K562 (cell line): ENCODE results near the gene MYRFL. TPM values are rescaled to one million over a fixed set of nuclear protein-coding genes. Genes with fewer than 3 reads are reported as not detected.
A peak's percentile ranks its signal among the peaks of the same experiment; 100 is the strongest.

Experiments used
- ATAC-seq: fragments of 200-7000 bp; cut with Tn5 transposase; 3 replicates; pipeline ENCODE4 v1.9.1; 2020; ENCODE audit warnings: moderate library complexity
- BruUV-seq: library from RNA; stranded (reverse); fragments of 400-500 nt; replicated peaks from 2 replicates; lab custom pipeline; 2021; lab: Mats Ljungman, UMichigan
- CTCF ChIA-PET: fragments of 300-600 bp; formaldehyde crosslinking; extraction: SDS; loops from one replicate; lab custom pipeline; 2021; ENCODE audit warnings: low intra/inter-chr PET ratio; lab: Yijun Ruan, JAX
- POLR2A ChIA-PET: fragments of 300-600, 350-650 bp; sonication (Branson Sonifier 250); formaldehyde crosslinking; extraction: SDS; loops from one replicate; lab custom pipeline; 2021; ENCODE audit warnings: antibody characterized with exemption, inconsistent platforms; lab: Yijun Ruan, JAX
- DNase-seq, 4 experiments: peaks; one replicate each; pipeline versions ENCODE4 v3.0.0 to v3.0.0-alpha.2; 2011 to 2018; ENCODE audit warnings: low spot score in 3 of 4, mixed read lengths in 3 of 4; ENCODE audit errors: extremely low read depth in 1 of 4
- FAIRE-seq: peaks from 2 replicates; lab custom pipeline; 2011; peaks lifted over from hg19 to GRCh38; lab: Jason Lieb, UNC
- H2AFZ ChIP-seq: 2 replicates; pipeline ENCODE4 v1.6.0; 2011; ENCODE audit warnings: low read depth, low read length, control low read depth, inconsistent platforms
- H3K27ac ChIP-seq: fragments of 200-600 bp; 3 replicates; pipeline ENCODE4 v1.8.0; 2011; ENCODE audit warnings: low read depth, mild to moderate bottlenecking, control low read depth, inconsistent platforms, low read length, moderate library complexity, mixed read lengths; ENCODE audit errors: extremely low read depth
- H3K27me3 ChIP-seq, 2 experiments: fragments of 300-600 bp in 1 of 2; 2 replicates in 1 of 2; 3 replicates in 1 of 2; pipeline versions ENCODE4 v1.6.0 to v1.8.0; 2011; ENCODE audit warnings: inconsistent platforms in 2 of 2, low read length in 2 of 2, mild to moderate bottlenecking in 1 of 2, mixed read lengths in 1 of 2, moderate library complexity in 1 of 2; ENCODE audit not compliant: control insufficient read depth in 2 of 2, insufficient read depth in 2 of 2
- H3K36me3 ChIP-seq: fragments of 300-600 bp; 3 replicates; pipeline ENCODE4 v1.8.0; 2011; ENCODE audit warnings: mild to moderate bottlenecking, low read length, inconsistent platforms; ENCODE audit not compliant: control insufficient read depth, insufficient read depth
- H3K4me1 ChIP-seq, 2 experiments: fragments of 200-600 bp in 1 of 2; replicated peaks in 1 of 2; 2 replicates in 1 of 2; 3 replicates in 1 of 2; pipeline versions ENCODE4 v1.5.1 to v1.8.0; 2011; ENCODE audit warnings: inconsistent platforms in 2 of 2, low read length in 2 of 2, mild to moderate bottlenecking in 1 of 2, mixed read lengths in 1 of 2, moderate library complexity in 1 of 2; ENCODE audit not compliant: control insufficient read depth in 2 of 2, insufficient read depth in 2 of 2
- H3K4me2 ChIP-seq: 2 replicates; pipeline ENCODE4 v1.6.1; 2011; ENCODE audit warnings: low read length, control low read depth, inconsistent platforms, mixed read lengths; ENCODE audit not compliant: insufficient read depth
- H3K4me3 ChIP-seq: fragments of 200-600 bp; sonication (generic), shearing (Covaris generic); 2 replicates; pipeline ENCODE4 v1.5.1; 2016; ENCODE audit warnings: control low read depth, inconsistent platforms
- H3K79me2 ChIP-seq: fragments of 200-600 bp; 3 replicates; pipeline ENCODE4 v1.8.0; 2011; ENCODE audit warnings: low read length, inconsistent platforms; ENCODE audit not compliant: control insufficient read depth, insufficient read depth
- H3K9ac ChIP-seq, 2 experiments: 2 replicates each; pipeline versions ENCODE4 v1.6.0 to v1.6.1; 2011; ENCODE audit warnings: low read depth in 2 of 2, low read length in 2 of 2, control low read depth in 1 of 2, inconsistent platforms in 1 of 2, mild to moderate bottlenecking in 1 of 2, mixed read lengths in 1 of 2; ENCODE audit not compliant: insufficient read depth in 1 of 2
- H3K9me1 ChIP-seq: one replicate; pipeline ENCODE4 v1.6.0; 2011; ENCODE audit warnings: inconsistent platforms, mild to moderate bottlenecking, low read length, moderate library complexity; ENCODE audit not compliant: control insufficient read depth, insufficient read depth
- H3K9me3 ChIP-seq: replicated peaks from 2 replicates; pipeline ENCODE4 v1.5.1; 2011; ENCODE audit warnings: low read depth, low read length, inconsistent platforms; ENCODE audit not compliant: control insufficient read depth, insufficient read depth
- H4K20me1 ChIP-seq: replicated peaks from 2 replicates; pipeline ENCODE4 v1.6.1; 2011; ENCODE audit warnings: low read length, inconsistent platforms, mixed read lengths; ENCODE audit not compliant: control insufficient read depth, insufficient read depth
- RAD21 ChIP-seq, 2 experiments: fragments of 250-450 bp in 1 of 2; fragments of 450-650 bp in 1 of 2; sonication (Bioruptor Pico) in 1 of 2; formaldehyde crosslinking in 1 of 2; IDR thresholded peaks in 1 of 2; conservative IDR thresholded peaks in 1 of 2; 2 replicates each; pipeline versions ENCODE4 v1.4.0 to v1.8.0; 2020 to 2022; ENCODE audit warnings: mild to moderate bottlenecking in 2 of 2, moderate library complexity in 1 of 2
- RFX1 ChIP-seq: fragments of 450-650 bp; IDR thresholded peaks from 2 replicates; pipeline ENCODE4 v1.6.1; 2016; ENCODE audit warnings: mild to moderate bottlenecking, moderate library complexity
- SLC30A9 ChIP-seq: fragments of 250-450 bp; sonication (Bioruptor Pico); IDR thresholded peaks from 2 replicates; pipeline ENCODE4 v1.8.0; 2022; ENCODE audit warnings: mild to moderate bottlenecking, moderate library complexity
- SMC3 ChIP-seq: conservative IDR thresholded peaks from 2 replicates; pipeline ENCODE4 v1.6.1; 2011; ENCODE audit warnings: low read depth, low read length, improper control_type of control experiment; ENCODE audit not compliant: insufficient read depth
- WGBS: fragments of 100-300 bp; shearing (Covaris generic); methylation state at CpG from one replicate; pipeline ENCODE4 v1.1.6; 2016; ENCODE audit warnings: low coverage, mixed read lengths; ENCODE audit not compliant: insufficient coverage; ENCODE audit errors: missing lambda C conversion rate; 5-methylcytosine and 5-hydroxymethylcytosine counted together
- in situ Hi-C: fragments of 300-500 bp; cut with MboI; formaldehyde crosslinking; loops from 4 replicates; pipeline ENCODE4 v1.15.0; 2018; ENCODE audit warnings: inconsistent platforms, mixed read lengths
- intact Hi-C: fragments of 100-400 bp; cut with micrococcal nuclease; formaldehyde crosslinking; loops from 2 replicates; pipeline ENCODE4 v1.14.2; 2022
- polyA plus RNA-seq, 8 experiments: library from polyadenylated mRNA; depleted of rRNA in 4 of 8; stranded (reverse) in 5 of 8; unstranded in 3 of 8; fragments of >200 nt; fragmentation: Nextera tagmentation in 2 of 8; fragmentation: Illumina TruSeq in 1 of 8; extraction: Ambion mirVana in 2 of 8; extraction: Trizol in 1 of 8; gene quantifications; 2 replicates each; pipeline versions ENCODE4 v1.2.1 to v1.2.3, GENCODE V29; 2011 to 2014; ENCODE audit warnings: inconsistent platforms in 1 of 8, missing spikeins in 1 of 8
- total RNA-seq, 7 experiments: library from RNA; depleted of rRNA in 6 of 7; stranded (reverse); fragments of >200 nt in 6 of 7; fragmentation: Illumina TruSeq in 2 of 7; extraction: Trizol in 2 of 7; gene quantifications; 2 replicates each; pipeline versions ENCODE4 v1.2.1 to v1.2.3, GENCODE V29; 2011 to 2021; ENCODE audit warnings: low replicate concordance in 1 of 7
- TF ChIP-seq, protein P1 (sequence below), 3 experiments: IDR thresholded peaks in 2 of 3; conservative IDR thresholded peaks in 1 of 3; 2 replicates each; pipeline ENCODE4 v1.5.1; 2011 to 2012; ENCODE audit warnings: low read length in 3 of 3, mild to moderate bottlenecking in 3 of 3, control low read depth in 2 of 3, improper control_type of control experiment in 1 of 3, inconsistent platforms in 1 of 3, low read depth in 1 of 3, mixed read lengths in 1 of 3, moderate library complexity in 1 of 3; ENCODE audit not compliant: insufficient read depth in 2 of 3
- TF ChIP-seq, protein P2 (sequence below): fragments of 450-650 bp; IDR thresholded peaks from 2 replicates; pipeline ENCODE4 v1.6.1; 2016

The MYRFL gene
- total and polyA plus RNA-seq, 9 of the 15 experiments (the other 6 are each of a cell fraction or from before 2014, with no cell fraction given): not detected

DNA sequence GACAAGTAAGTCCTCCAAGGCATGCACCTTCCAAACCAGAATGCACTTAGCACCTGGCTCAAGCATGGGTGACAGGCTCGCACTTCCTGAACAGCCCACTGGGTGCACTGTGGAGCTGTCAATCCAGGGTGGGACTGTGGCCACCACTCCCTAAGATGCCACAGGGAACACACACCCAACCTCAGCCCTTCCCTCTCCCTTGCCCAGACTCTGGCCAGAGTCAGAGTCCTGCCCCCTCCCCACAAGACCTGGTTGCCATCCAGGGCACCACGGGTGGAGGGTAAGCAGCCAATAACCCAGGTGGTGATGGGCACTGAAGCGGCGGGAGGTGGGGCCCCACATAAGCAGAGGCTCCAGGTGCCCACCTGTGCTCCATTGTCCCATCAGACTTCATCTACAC, 160.6 kb downstream of the MYRFL start:
- H2AFZ ChIP-seq: no peak overlapping the region
- FAIRE-seq (peak; percentile 74), ATAC-seq (peak; percentile 95), DNase-seq (peak; percentile 32 to 51 (median 32))
- 60% methylated on average over 4 of the region's 4 CpGs for WGBS
- in situ Hi-C loops (no loop called here), intact Hi-C loops (no loop called here)
- ChIA-PET CTCF (no interaction called here), POLR2A (no interaction called here)
- H3K4me2 ChIP-seq: no peak overlapping the region
- H4K20me1 ChIP-seq: no peaks in the 10 kb centered on the region
- no peak overlapping the region for H3K27ac ChIP-seq
- no peaks in the 10 kb centered on the region; a peak in 1 of 5 replicates for H3K4me1 ChIP-seq
- no peaks in the 10 kb centered on the region for H3K27me3 ChIP-seq
- TF ChIP-seq SLC30A9 (CRISPR knock-in tag) (no peak), RAD21 (CRISPR knock-in tag; conservative IDR thresholded peaks at IDR 0.05 in 1 of 2, IDR thresholded peaks at IDR 0.05 in 1 of 2) (peak in 1 of 2 experiments; percentile 55; a peak in 2 of 4 replicates), RFX1 (no peak), SMC3 (peak; percentile 42)
- TF ChIP-seq, protein P1, sequence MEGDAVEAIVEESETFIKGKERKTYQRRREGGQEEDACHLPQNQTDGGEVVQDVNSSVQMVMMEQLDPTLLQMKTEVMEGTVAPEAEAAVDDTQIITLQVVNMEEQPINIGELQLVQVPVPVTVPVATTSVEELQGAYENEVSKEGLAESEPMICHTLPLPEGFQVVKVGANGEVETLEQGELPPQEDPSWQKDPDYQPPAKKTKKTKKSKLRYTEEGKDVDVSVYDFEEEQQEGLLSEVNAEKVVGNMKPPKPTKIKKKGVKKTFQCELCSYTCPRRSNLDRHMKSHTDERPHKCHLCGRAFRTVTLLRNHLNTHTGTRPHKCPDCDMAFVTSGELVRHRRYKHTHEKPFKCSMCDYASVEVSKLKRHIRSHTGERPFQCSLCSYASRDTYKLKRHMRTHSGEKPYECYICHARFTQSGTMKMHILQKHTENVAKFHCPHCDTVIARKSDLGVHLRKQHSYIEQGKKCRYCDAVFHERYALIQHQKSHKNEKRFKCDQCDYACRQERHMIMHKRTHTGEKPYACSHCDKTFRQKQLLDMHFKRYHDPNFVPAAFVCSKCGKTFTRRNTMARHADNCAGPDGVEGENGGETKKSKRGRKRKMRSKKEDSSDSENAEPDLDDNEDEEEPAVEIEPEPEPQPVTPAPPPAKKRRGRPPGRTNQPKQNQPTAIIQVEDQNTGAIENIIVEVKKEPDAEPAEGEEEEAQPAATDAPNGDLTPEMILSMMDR (IDR thresholded peaks at IDR 0.05 in 2 of 3, conservative IDR thresholded peaks at IDR 0.05 in 1 of 3; ENCODE audit: insufficient read depth in 2 of 3, low read depth in 1 of 3, low read length in 3 of 3): peak; percentile 46 to 62 (median 57)
- TF ChIP-seq, protein P2, sequence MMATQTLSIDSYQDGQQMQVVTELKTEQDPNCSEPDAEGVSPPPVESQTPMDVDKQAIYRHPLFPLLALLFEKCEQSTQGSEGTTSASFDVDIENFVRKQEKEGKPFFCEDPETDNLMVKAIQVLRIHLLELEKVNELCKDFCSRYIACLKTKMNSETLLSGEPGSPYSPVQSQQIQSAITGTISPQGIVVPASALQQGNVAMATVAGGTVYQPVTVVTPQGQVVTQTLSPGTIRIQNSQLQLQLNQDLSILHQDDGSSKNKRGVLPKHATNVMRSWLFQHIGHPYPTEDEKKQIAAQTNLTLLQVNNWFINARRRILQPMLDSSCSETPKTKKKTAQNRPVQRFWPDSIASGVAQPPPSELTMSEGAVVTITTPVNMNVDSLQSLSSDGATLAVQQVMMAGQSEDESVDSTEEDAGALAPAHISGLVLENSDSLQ: peak; percentile 44; the same call in 1 of the 2 replicates
- H3K36me3 ChIP-seq: no peaks in the 10 kb centered on the region
- no TSS peak for BruUV-seq
- no peaks in the 10 kb centered on the region for H3K9me3 ChIP-seq
- no peaks in the 10 kb centered on the region for H3K9me1 ChIP-seq
- no peak overlapping the region for H3K9ac ChIP-seq
- no peaks in the 10 kb centered on the region for H3K79me2 ChIP-seq
- no peak overlapping the region for H3K4me3 ChIP-seq
